Right lung (tissue), 5 donors: ENCODE results near the gene PIRT. TPM values are rescaled to one million over a fixed set of nuclear protein-coding genes. Genes with fewer than 3 reads are reported as not detected.

Source experiments
- DNase-seq, 2 donors: peaks; one replicate each; pipeline ENCODE4 v3.0.0-alpha.2; 2013
- polyA plus RNA-seq, 5 donors: library from polyadenylated mRNA; unstranded; fragments of 120-200 nt; gene quantifications; one replicate each; pipeline versions ENCODE4 v1.2.1 to v1.2.3, GENCODE V29; 2013; ENCODE audit warnings: inconsistent platforms in 1 of 5, low replicate concordance in 1 of 5; ENCODE audit not compliant: insufficient read length in 5 of 5, insufficient read depth in 1 of 5

Gene PIRT
- polyA plus RNA-seq, 5 donors: 0.05 to 0.15 (median 0.07) TPM

DNA sequence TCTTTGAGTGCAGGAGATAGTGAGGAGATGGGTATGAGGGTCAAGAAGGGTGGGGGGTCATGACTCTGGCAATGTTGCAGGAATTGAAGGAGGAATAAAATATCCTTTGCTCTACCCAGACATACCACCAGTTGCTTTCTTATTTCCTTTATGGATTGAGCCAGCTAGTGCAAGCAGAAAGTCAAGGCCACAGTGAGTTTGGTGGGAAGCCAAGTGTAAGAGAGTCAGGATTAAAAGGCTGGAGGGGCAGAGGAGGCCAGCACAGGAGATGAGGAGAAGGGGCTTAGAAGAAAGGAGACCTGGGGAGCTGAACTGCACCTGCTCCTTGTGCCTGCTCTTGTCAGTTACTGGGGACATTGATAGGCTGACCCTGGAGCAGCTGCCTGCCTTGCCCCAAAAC lies 16.1 kb downstream of the PIRT start:
- DNase-seq: no peak

DNA sequence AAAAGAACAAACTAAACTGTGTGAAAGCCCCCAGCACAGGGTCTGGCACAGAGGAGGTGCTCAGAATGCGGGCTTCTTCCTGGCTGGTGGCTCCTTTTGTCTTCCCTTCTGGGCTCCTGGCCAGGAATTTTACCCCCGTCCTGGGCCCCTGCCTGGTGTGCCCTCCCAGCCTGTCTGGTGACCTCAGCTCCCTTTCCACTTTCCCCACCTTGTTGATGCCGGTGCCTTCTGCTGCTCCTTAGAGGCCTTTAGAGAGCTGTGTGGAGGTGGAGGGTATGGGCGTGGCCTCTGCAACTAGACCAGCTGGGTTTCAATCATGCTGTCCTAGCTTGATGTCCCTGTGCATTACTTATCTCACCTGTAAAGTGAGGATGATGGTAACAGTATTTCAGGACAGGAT lies 16.8 kb downstream of the PIRT start:
- no peak for DNase-seq

DNA sequence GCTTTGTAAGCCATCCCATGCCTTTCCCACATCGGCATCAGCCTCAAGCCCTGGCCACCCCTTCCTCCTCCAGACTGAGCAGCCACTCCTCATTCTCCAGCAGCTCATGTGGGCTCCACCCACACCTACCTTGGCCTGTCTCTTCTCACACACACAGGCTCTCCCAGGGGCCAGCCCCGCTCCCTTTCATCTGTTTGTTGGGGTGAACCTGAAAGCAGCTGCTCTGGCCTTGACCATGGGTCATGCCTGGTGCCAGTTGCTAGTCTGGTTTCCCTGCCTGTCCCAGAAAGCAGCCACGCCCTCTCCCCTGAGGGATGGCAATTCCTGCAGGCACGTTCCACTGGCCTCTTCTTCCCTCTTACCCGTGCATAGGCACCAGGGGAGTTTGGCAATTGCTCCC lies 22.6 kb downstream of the PIRT start:
- no peak for DNase-seq

DNA sequence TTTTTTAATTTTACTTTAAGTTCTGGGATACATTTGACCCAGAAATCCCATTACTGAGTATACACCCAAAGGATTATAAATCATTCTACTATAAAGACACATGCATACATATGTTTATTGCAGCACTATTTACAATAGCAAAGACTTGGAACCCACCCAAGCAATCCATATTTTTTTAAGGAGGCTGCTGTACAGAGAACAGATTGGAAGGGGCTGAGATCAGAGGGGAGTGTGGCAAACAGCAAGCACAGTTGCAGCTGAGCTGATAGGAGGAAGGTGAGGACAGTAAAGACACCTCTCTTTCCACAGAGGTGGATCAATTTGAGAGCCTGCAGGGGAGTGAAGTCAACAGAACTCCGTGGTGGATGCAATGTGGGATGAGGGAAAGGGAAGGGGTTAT lies 23.8 kb downstream of the PIRT start:
- DNase-seq: peak in 1 of 2 donors; percentile 32

DNA sequence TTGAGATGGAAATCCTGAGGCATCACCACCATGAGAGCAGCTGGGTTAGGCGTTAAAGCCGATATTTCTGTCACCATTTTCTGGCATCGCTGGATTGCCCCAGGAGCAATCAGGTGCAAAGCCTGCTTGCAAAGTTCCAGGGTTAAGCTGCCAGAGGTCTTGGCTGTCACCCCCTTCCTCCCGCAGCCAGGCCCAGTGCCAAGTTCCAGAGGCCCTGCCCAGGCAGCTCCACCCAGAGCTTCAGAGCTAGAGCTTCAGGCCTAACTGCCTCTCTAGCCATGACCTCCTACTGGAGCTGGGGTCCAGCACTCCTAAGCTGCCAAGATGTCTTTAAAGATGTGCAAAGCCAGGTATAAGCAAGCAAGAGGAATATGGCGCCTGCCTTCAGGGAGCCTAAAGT lies 25.2 kb downstream of the PIRT start:
- no peak for DNase-seq

DNA sequence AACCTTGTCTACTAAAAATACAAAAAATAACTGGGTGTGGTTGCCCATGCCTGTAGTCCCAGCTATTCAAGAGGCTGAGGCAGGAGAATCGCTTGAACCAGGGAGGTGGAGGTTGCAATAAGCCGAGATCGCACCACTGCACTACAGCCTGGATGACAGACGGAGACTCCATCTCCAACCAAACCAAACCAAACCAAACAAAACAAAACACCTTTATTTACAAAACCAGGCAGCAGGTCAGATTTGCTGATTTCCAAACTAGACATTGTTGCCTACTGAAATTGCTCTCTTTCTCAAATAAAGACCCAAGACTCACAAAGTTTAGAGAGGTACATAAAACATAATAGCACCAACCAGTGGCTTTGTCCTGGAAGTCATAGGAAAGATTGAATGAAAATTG lies 28.3 kb downstream of the PIRT start:
- DNase-seq: no peak

DNA sequence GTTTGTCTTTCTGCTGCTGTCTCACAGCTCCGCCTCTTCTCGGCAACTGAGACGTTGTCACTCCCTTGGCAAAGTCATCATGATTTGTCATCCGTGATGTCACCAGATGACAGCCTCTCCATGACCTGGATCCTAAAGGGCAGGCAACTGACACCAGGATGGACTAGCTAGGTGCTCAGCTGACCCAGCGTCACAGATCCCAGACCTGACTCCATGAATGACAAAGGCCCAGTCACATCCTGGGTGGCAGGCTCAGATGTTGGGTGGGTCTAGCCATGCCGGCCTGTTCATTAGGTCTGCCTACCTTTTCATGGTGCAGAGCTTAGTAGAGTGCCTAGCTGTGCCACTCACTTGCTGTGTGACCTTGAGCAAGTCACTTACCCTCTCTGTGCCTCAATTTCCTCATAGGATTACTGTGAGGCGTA lies 30.2 kb downstream of the PIRT start:
- DNase-seq: no peak

DNA sequence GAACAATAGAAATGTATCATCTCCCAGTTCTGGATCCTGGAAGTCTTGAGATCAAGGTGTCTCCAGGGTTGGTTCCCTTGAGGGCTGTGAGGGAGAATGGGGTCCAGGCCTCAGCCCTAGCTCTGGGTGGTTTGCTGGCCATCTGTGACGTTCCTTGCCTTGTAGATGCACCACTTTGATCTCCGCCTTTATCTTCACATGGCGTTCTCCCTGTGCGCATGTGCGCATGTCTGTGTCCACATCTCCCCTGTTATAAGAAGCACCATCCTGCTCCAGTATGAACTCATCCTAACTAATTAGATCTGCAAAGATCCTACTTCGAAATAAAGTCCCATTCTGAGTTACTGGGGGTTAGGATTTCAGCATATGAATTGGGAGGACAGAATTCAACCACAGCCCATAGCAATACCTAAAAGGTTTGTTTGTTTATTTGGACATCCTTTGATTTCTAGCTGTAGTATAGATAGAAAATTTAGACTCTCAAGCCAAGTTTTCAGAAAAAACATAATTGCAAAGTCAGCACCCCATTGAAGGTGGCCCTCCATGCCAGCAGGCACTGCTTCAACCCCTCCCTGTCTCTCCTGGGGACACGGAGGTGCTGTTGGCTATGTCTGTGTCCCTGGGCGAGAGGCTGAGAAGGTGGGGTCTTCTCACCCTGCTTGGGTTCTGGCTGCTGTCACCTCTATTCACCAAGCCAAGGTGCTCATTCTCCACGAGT lies 31.2 kb downstream of the PIRT start:
- DNase-seq: no peak

DNA sequence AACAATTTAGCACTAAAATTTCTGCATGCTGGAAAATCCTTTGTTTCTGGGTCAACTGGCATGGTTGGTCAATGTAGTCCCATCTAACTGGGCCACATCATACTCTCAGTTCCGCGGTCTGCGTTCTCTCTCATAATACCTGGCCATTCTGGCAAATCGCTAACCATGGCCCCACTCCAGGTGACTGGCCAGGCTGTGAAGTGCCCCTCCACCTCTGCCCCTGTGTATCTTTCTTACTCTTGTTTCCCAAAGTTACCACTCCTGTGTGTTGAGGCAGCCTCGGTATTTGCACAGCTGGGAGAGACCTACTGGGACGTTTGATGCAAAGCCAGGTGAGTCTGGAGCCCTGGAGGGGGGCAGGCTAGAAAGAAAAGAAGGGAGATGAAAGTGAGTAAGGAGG lies 32.0 kb downstream of the PIRT start:
- DNase-seq: no peak

DNA sequence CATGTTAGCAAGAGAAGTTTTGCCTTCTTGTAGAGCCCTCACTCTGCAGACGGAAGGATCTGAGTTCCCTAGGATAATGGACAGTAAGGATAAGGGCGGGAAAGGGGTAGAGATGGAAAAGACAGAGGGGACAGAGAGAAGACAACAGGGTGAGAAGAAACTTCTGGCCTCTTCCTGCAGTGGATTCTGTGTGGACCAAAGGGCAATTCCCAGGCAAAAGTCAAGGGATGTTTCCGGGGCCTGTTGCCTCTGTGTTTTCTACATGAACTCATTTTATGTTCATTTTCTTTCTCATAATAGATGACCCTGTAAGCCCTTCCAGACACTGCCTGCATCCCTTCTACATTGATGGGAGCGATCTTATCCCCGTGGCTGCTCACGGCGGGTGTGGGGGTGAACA lies 33.3 kb downstream of the PIRT start:
- DNase-seq: no peak

DNA sequence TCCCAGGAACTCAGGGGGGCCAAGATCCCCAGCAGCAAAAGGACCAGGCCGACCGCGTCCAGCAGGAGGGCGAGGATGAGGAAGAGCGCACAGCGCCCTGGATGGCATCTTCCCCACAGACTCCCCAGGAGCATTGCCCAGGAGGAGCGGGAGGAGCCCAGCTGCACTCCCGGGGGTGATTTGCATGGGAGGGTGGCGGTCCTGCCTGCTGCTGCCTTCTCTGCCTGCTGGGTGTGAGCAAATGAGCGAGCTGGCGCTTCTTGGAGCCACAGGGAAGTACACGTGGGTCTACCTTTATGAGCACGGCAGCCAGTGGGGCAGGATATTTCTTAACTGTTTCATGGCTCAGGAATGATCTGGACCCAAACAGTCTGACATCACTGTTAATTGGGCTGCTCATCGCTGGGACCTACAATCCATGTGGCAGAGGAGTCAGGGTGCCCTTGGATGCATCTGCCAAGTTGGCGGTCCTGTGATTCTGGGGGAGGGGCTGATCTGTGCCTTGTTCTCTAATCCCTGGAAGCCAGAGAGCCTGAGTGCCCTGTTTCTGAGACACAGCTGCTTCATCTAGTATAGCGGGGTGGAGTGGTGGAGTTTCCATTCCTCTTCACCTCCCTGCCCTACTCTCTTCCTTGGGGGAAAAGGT lies 33.9 kb downstream of the PIRT start, which contains the start of gene TMEM238L:
TMEM238L (minus strand) TSS at position 270 of the 646 bp plus-strand sequence; CDS start at position 134, 136 bp downstream.
- no peak for DNase-seq

DNA sequence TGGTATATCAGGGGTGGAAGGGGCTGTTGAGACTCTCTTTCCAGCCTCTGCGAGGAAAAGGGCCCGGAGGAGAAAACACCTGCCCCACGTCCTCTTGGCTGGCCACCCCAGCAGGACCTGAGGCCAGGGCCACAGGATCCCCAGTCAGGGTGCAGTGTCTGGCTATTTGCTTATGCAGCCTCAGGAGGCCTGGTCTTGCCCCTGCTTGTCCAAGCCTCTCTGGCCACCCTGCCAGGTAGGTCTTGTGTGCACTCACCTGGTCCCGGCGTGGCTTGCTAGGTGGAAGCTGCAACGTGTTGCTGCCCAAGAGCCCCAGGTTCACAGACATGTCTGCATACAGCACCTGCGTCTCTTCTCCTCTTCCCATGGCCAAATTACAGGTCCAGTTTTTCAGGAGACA lies 34.5 kb downstream of the PIRT start:
- DNase-seq: no peak

DNA sequence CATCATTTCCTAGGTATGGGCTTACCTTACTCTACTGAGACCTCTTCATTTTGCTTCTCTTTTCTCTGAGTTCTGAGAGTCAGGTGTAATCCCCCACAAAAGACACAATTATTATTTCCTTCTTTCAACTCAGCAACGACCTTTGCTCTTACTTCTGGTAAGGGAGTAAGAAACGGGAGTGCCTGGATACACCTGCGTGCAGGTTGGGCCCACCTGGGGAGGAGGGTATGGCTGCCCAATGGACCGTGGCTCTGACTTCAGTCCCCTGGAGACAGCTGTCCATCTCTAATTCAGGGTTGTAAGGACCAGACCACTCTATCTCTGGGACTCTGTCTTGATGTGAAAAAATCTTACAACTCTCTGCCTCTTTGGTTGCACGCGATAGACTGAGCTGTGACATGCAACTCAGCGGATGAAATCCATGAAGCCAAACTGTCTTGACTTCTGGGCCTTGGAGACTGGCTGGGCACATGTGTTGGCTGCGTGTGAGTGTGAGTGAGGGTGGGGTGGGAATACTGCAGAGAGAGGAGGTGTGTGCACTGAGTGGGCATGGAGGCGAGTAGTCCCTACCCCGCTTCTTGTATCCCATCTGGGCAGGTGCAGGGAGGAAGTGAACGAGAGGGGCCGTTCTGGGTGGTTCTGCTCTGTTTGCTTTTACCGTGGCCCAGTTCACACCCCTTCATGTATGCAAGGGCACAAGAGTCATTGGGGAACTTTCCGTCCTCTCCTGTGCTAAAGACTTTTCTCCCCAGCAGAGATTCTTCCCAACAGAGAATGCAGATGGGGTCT lies 35.2 kb downstream of the PIRT start:
- DNase-seq: no peak

DNA sequence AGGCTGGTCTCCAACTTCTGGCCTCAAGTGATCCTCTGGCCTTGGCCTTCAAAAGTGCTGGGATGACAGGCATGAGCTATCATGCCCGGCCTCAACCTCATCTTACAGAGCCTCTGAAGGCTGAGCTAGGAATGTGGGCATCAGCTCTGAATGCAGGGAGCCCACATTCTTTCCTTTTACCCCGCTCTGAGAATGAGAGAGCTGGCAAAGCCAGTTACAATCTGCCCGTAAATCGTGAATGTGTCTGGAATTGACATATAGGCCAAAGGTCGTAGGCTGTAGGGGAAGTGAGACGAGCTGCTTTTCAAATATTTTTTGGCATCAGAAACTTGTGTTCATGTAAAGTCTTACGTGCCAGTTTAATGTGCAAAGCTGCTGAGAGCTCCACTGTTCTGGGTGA lies 38.5 kb downstream of the PIRT start:
- no peak for DNase-seq

DNA sequence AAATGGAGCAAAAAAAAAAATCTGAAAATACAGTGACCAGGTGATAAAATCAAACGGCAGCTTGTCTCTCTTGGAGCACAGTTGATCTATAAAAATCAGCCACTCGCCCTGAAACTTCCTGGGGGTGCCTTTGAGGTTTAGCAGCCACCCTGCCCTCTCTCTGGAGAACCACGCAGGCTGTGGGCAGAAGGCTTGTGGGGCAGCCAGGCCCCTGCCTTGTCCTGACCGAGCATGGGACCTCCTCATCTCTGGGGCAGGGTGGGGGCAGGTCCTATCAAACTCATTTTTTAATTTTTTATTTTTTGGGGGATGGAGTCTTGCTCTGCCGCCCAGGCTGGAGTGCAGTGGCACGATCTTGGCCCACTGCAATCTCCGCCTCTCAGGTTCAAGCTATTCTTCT lies 39.0 kb downstream of the PIRT start:
- DNase-seq: no peak

DNA sequence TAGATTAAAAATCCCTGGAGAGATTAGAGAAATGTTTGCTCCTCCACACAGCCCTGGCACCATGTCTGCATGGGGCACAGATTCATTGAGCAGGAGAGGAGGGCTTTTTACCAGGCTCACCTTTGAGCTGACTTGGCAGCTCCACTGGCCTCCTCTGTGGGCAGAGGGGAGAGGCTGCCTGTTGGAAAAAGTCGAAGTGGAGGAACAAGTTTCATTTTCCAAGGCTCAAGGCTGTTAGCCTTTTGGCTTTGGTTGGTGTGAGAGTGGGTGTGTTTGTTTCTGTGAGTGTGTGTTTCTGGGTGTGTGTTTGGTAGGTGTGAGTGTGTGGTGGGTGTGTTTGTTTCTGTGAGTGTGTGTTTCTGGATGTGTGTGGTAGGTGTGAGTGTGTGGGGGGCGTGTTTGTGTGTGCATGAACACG lies 39.5 kb downstream of the PIRT start:
- peak; percentile 31 to 46 for DNase-seq

DNA sequence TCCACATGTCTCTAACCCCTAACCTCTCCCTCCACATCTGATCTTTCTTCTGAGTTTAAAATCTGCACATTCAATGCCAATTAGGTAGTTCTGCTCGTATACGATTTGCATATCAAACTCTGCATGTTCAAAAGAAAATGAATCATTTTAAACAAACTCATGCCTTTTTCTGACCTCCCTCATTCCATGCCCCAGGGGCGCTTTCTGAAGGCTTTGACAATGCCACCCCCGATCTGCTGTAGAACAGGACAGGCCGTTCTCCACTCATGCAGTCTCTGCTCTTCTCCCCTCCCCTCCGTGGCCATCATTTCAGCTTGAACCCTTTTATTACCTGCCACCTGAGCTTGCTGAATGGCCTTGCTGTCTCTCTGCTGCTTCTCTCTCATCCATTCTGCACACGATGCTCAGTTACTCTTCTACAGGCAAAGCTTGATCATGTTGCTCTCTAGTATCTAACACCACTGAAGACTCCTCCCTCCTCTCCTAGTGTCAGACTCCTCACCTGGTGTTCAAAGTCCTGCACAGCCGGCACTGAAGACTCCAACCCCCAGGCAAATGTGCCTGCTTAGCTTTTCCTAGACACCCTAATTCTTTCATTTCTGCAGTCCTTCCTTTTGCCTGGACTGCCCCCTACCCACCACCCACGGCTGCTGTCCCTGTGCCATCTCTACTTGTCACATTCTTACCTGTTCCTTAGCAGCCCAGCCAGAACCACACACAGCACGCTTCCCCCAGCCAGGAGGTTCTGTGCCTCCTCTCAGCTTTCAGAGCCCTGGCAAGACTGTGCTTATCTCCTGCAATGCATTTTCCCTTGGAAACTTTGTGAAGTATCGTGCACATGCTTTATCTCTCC lies 40.2 kb downstream of the PIRT start:
- no peak for DNase-seq

DNA sequence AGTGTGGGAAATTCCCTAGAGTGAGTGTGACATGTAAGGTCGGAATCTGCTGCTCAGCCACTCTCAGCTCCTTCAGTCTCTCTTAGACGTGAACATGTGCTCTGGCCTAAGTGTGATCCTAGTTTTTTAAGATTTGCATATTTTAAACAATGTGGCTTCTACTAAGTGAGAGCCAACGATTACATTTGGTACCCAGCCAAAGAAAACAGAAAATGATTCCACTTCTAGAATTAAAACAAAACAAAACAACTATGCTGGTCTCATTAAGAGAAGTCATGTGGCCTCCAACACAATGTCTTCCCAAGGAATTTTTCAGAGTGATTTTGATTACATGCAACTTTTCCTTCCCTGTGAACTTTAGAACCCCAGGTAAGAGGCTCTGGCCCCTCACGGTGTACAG lies 44.1 kb downstream of the PIRT start:
- no peak for DNase-seq

DNA sequence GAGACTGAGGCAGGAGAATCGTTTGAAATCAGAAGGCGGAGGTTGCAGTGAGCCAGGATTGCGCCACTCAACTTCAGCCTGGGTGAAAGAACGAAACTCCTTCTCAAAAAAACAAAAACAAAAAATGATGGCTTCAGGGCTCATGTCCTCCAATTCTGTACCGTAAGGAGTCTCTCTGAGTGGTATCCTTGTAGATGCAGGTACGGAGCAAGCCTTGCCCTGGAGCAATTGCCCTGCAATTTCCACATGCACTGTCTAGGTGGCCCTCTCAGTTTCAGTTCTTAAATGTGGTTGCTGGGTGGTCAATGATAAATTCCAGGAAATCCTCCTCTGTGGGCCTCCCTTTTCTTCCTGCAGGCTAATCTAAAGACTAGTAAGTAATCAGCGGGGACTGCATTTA lies 44.6 kb downstream of the PIRT start:
- no peak for DNase-seq

DNA sequence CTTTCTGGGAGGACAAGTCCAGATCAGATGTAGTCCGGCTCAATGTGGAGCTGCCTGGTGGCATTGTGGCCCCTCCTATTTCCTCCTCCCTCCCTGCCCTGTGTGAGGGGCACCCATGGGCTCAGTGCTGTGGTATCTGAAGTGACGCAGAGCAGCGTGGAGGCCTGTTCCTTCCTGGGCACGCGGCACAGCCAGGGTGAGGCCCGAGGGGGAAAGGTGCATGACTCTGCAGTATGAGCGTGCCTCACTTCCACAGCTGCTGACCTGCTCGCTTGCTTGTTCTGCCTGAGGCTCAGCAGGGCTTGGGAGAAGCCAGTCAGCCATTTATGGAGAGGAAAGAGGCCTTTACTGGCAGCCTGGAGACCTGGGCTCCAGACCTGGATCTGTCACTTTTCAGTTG lies 45.7 kb downstream of the PIRT start:
- DNase-seq: no peak

DNA sequence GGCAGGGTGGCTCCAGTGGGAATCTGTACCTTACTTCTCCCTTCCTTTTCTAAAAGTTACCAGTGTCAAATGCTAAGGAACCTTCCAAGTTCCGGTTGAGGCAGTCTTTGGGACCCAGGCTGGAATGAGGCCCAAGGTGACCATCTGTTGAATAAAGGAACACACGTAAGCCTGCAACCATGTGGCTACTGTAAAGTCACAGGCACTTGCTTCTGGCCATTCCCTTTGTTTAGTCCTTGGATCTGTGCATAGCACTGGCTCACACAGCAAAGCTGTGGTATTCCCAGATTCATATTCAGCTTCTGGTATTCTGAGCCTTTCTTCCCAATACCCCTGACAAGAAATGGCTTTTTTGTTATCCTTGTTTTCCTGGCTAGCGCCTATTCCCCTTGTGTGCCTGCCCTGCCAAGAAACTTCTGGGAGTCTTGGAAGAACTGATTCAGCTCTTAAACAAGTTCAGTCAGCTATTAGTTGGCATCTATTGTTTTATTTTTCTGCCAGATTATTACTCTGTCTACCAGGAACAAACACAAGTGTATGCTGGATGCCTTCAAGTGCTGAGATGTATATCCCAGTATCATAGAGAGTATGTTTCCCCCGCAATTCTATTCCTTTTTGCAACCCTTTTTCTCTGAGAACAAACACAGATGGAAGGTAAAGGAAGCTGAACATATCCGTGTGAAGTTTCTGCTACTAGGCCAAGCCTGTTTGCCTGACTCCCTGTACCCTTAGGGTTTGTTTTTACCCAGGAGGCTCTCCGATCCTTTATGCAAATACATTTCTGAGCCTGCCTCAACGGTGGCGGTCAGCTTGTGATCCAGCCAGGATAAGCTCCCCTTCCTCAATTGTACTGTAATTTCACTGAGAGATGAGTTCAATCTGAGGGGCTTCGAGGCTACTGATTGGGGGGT lies 47.1 kb downstream of the PIRT start:
- DNase-seq: no peak
